DOHH2 (cell line): Measurements from ENCODE around the gene VWA5B1.

Experiments used
- CTCF ChIP-seq: fragments of 200-600 bp; sonication (generic); IDR thresholded peaks from one replicate; pipeline ENCODE4 v1.5.1; 2014; ENCODE audit warnings: antibody characterized with exemption, mild to moderate bottlenecking, low read depth, low read length; ENCODE audit not compliant: poor library complexity, severe bottlenecking
- EZH2phosphoT487 ChIP-seq: fragments of 200-600 bp; sonication (generic); IDR thresholded peaks from 2 replicates; pipeline ENCODE4 v1.6.1; 2017; ENCODE audit warnings: borderline replicate concordance, mild to moderate bottlenecking, antibody characterized with exemption, low read length, moderate library complexity, mixed read lengths

DNA sequence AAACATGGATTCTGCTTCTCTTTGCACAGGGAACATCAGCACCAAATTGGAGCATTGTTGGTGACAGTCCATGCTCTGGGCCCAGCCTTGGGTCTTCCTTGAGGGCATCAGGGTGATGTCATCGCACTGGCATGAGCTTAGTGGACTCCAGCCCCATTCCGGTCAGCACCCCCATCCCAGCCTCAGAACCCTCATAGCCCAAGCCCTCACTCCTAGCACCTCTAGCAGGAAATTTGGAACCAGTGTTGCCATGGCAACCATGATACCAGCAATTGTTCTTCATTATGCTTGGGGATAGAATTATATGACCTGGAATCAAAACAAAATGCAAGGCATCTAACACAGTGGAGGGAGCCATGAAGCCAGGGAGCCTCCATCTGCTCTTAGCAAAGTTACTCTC, 83.1 kb downstream of the VWA5B1 start:
- TF ChIP-seq CTCF: no peak
- TF ChIP-seq EZH2phosphoT487: no peak
